Left lung (tissue), 10 donors: ENCODE measurements around the gene PLK5. TPM values are rescaled to one million over a fixed set of nuclear protein-coding genes. Genes with fewer than 3 reads are reported as not detected.
A peak's percentile ranks its signal among the peaks of the same experiment; 100 is the strongest.

Experiments
- ATAC-seq: fragments of 200-7000 bp; cut with Tn5 transposase; one replicate; pipeline ENCODE4 v1.9.1; 2020; ENCODE audit warnings: moderate library complexity
- DNase-seq, 4 donors: peaks; one replicate each; pipeline ENCODE4 v3.0.0-alpha.2; 2013 to 2020
- H3K27ac ChIP-seq, 2 donors: fragments of 200-600 bp; sonication (generic) in 1 of 2; one replicate each; pipeline versions ENCODE4 v1.5.0 to v1.8.0; 2020 to 2021
- H3K27me3 ChIP-seq, 2 donors: fragments of 200-600 bp; sonication (generic) in 1 of 2; one replicate each; pipeline versions ENCODE4 v1.5.0 to v1.8.0; 2020 to 2021
- H3K36me3 ChIP-seq, 2 donors: fragments of 200-600 bp; sonication (generic) in 1 of 2; one replicate each; pipeline versions ENCODE4 v1.5.0 to v1.8.0; 2020 to 2021
- H3K4me1 ChIP-seq, 2 donors: fragments of 200-600 bp; one replicate each; pipeline ENCODE4 v1.8.0; 2021
- H3K4me3 ChIP-seq, 2 donors: fragments of 200-600 bp; sonication (generic) in 1 of 2; one replicate each; pipeline versions ENCODE4 v1.5.0 to v1.8.0; 2020 to 2021; ENCODE audit warnings: mild to moderate bottlenecking in 1 of 2
- H3K9me3 ChIP-seq, 2 donors: fragments of 200-600 bp; sonication (generic) in 1 of 2; one replicate each; pipeline versions ENCODE4 v1.5.0 to v1.8.0; 2020 to 2021
- CTCF ChIP-seq, 2 donors: fragments of 200-600 bp; sonication (generic) in 1 of 2; IDR thresholded peaks; one replicate each; pipeline versions ENCODE4 v1.5.0 to v1.8.0; 2021; ENCODE audit warnings: antibody characterized with exemption in 2 of 2
- intact Hi-C, 2 donors: fragments of 100-400 bp; cut with DNase I; formaldehyde crosslinking; loops; one replicate each; pipeline versions ENCODE4 v1.11.2 to v1.14.2; 2022
- polyA plus RNA-seq, 6 donors: library from polyadenylated mRNA; unstranded; fragments of 120-200 nt; gene quantifications; one replicate each; pipeline ENCODE4 v1.2.1, GENCODE V29; 2013; ENCODE audit not compliant: insufficient read length in 6 of 6
- total RNA-seq, 2 donors: library from RNA; stranded (reverse); fragmentation: NEBNext Ultra II Directional; extraction: Animal tissue kit (Norgen Biotek cat#: 25700); gene quantifications; one replicate each; pipeline ENCODE4 v1.2.1, GENCODE V29; 2021
- donor health status: DM: no; HTN: yes; CAD: no.
- donor health status: DM: no; HTN: no; CAD: no.

The PLK5 gene
- total and polyA plus RNA-seq, 8 donors: 0.09 to 0.32 (median 0.18) TPM; not detected in 2

DNA sequence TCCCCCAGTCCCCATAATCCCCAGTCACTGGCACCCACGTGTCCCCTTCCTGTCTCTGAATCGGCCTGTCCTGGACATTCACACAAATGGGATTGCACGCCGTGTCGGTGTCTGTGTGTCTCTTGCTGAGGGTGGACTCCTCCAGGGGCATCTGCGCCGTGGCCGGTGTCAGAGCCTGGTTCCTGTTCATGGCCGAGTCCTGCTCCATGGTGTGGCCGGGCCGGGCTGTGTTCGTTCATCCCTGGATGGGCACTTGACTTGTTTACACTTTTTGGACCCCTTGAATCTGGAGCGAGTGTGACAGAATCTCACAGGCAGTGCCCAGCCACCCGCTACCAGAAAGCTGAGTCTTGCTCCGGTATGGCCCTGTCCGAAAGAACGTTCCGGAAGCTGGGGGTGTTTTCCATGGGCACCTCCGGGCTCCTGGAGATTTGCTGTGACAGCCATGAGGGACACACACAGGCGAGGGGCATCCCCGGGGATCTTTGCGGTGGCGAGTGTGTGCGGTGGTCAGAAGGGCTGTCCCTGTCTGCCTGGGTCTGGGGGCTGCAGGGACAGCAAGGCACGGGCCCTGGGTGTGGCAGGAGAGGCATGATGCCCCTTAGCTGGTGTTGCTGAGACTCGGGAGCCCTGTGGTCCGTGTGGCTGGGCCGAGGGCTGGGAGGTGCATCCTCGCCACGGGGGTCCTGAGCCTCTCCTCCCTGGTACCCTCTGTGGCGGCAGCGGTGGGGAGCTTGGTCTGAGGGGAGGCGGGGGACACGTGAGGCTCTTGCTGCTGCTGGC lies 50.7 kb downstream of the PLK5 start:
- Histone ChIP-seq H3K4me3 (no peak overlapping the region), H3K27ac (no peak overlapping the region), H3K36me3 (peaks cover 0 to 32% of the 10 kb centered on the region in 2 donors), H3K27me3 (peaks cover 0 to 4% of the 10 kb centered on the region in 2 donors), H3K9me3 (no peaks in the 10 kb centered on the region), H3K4me1 (no peaks in the 10 kb centered on the region)
- no peak for ATAC-seq
- intact Hi-C loops: no loop called here
- DNase-seq: no peak
- TF ChIP-seq CTCF (IDR thresholded peaks at IDR 0.05): no peak

DNA sequence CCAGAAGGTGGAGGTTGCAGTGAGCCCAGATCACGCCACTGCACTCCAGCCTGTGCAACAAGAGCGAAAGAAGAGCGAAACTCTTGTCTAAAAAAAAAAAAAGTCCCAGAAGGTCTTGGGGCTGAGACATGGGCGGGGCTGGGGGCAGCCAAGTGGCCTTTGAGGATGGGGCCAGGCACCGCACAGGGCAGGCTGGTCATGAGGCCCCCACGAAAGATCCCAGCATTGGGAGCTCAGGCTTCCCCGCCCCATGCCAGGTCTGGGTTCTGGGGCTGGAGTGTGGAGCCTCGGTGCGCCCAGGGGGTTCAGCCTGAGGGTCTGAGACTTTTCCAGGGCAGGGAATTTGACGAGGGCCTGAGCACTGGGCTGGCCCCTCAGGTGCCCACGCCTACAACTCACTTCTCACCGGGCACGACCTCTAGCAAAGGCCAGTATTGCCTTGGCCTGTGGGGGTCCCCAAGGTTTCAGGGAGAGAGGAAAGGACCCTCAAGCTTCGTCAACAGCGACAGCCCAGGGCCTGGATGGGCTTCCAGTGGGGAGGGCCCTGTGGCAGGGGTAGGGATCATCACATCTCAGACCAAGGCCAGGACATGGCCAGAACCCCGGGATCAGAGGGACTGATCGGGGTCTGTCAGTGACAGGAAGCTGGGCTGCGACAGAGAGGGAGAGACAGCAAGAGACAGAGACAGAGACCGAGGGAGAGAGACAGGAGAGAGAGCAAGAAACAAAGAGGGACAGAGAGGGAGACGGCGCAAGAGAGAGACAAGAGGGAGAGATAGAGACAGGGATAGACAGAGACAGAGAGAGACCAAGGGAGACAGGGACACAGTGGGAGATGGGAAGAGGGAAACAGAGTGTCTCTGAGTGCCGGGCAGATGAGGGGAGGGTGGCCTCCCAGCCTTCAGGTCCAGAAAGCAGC lies 51.7 kb downstream of the PLK5 start:
- Histone ChIP-seq H3K4me1 (no peaks in the 10 kb centered on the region), H3K27ac (no peak overlapping the region), H3K9me3 (no peaks in the 10 kb centered on the region), H3K4me3 (no peak overlapping the region), H3K36me3 (peaks cover 0 to 42% of the 10 kb centered on the region in 2 donors), H3K27me3 (no peaks in the 10 kb centered on the region)
- ATAC-seq: no peak
- no peak for DNase-seq
- intact Hi-C loops: no loop called here
- no peak for TF ChIP-seq CTCF (IDR thresholded peaks at IDR 0.05)

DNA sequence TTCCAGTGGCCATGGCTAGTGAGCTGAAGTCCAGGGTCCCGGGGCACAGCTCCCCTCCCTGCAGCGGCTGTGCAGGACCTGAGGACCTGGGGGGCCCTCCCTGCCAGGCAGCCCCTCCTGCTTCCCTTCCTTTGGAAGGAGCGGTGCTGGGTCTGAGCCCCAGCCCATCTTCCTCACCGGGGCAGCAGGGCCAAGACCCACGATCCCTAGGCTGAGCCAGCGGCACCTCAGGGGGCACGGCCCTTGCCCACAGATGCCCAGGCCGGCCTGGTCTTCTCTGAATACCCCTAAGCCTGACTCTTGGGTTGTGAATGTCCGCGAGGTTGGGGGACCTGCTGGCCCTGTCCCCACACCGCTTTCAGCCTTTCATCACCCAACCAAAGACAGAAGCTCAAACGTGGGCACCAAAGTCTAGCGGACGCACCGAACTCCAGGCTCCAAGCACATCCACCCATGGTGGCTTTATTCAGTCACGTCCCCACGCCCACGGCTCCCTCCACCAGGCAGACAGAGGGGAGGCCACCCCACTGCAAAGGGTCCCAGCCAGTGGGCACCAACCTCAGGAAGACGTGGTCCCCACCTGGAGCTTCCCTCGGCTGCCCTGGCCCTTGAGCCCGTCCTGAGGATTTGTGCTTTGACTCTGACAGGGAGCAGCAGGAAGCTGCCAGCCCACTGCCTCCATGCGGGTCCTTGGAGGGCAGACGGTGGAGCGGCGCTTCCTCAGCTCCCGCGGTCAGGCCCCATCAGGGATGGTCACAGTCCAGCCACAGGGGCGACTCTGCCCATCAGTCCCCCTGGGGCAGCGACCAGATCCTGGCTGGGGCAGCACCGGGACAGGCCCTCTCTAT lies 52.6 kb downstream of the PLK5 start:
- no peak overlapping the region for H3K27ac ChIP-seq
- no peak for TF ChIP-seq CTCF (IDR thresholded peaks at IDR 0.05)
- H3K4me3 ChIP-seq: no peak overlapping the region
- intact Hi-C loops: no loop called here
- ATAC-seq (no peak), DNase-seq (no peak)
- H3K27me3 ChIP-seq: no peaks in the 10 kb centered on the region
- H3K9me3 ChIP-seq: no peaks in the 10 kb centered on the region
- peaks cover 0 to 51% of the 10 kb centered on the region in 2 donors for H3K36me3 ChIP-seq
- H3K4me1 ChIP-seq: no peaks in the 10 kb centered on the region

- Histone ChIP-seq H3K4me1 (no peaks in the 10 kb centered on the region), H3K9me3 (no peaks in the 10 kb centered on the region), H3K4me3 (no peak overlapping the region), H3K27ac (no peak overlapping the region), H3K36me3 (peaks cover 0 to 59% of the 10 kb centered on the region in 2 donors), H3K27me3 (no peaks in the 10 kb centered on the region)
- intact Hi-C loops: no loop called here
- ATAC-seq (peak; percentile 9), DNase-seq (no peak)
- TF ChIP-seq CTCF (IDR thresholded peaks at IDR 0.05): no peak
These were observed 53.4 kb downstream of the PLK5 start for GRCh38 chr19:1577090-1577928.
